Trophoblast cell (in vitro differentiated cells and primary cell): Measurements from ENCODE around the gene PLPP7.
"Not testable (repeated sequence)": the region's sequence is repeated elsewhere in the genome, so short reads cannot be mapped to it uniquely, and the experiment has no call there.

Source experiments
- DNase-seq, 2 donors: peaks; one replicate each; pipeline ENCODE4 v3.0.0-alpha.2; 2016
- H2AFZ ChIP-seq: 2 replicates; pipeline ENCODE4 v1.6.1; 2013; ENCODE audit warnings: low read length, moderate library complexity, mild to moderate bottlenecking; ENCODE audit not compliant: insufficient read depth, poor library complexity
- H2AK5ac ChIP-seq: 2 replicates; pipeline ENCODE4 v1.6.1; 2013; ENCODE audit warnings: mild to moderate bottlenecking, low read length
- H2BK120ac ChIP-seq: 2 replicates; pipeline ENCODE4 v1.6.1; 2013; ENCODE audit warnings: low read length, mild to moderate bottlenecking, moderate library complexity; ENCODE audit not compliant: insufficient read depth, poor library complexity
- H2BK12ac ChIP-seq: 2 replicates; pipeline ENCODE4 v1.6.1; 2013; ENCODE audit warnings: mild to moderate bottlenecking, low read length, moderate library complexity
- H2BK5ac ChIP-seq: 2 replicates; pipeline ENCODE4 v1.6.1; 2013; ENCODE audit warnings: low read length, low read depth, moderate library complexity, mild to moderate bottlenecking; ENCODE audit not compliant: poor library complexity
- H3K14ac ChIP-seq: 2 replicates; pipeline ENCODE4 v1.6.1; 2013; ENCODE audit warnings: mild to moderate bottlenecking, low read length
- H3K18ac ChIP-seq: 2 replicates; pipeline ENCODE4 v1.6.1; 2013; ENCODE audit warnings: mild to moderate bottlenecking, low read length
- H3K23ac ChIP-seq: 2 replicates; pipeline ENCODE4 v1.6.1; 2013; ENCODE audit warnings: low read length
- H3K27ac ChIP-seq: 2 replicates; pipeline ENCODE4 v1.5.1; 2013; ENCODE audit warnings: low read depth, mild to moderate bottlenecking, inconsistent platforms, low read length, moderate library complexity
- H3K27me3 ChIP-seq: 2 replicates; pipeline ENCODE4 v1.6.1; 2013; ENCODE audit warnings: inconsistent platforms, mild to moderate bottlenecking, low read length, moderate library complexity; ENCODE audit not compliant: insufficient read depth
- H3K36me3 ChIP-seq, 2 experiments: 1 replicate in 1 of 2; 2 replicates in 1 of 2; pipeline ENCODE4 v1.6.1; 2013; ENCODE audit warnings: low read length in 2 of 2, mild to moderate bottlenecking in 2 of 2, moderate library complexity in 1 of 2; ENCODE audit not compliant: insufficient read depth in 2 of 2, control insufficient read depth in 1 of 2
- H3K4ac ChIP-seq: 2 replicates; pipeline ENCODE4 v1.6.1; 2013; ENCODE audit warnings: low read depth, mild to moderate bottlenecking, low read length, moderate library complexity
- H3K4me1 ChIP-seq, 2 experiments: 1 replicate in 1 of 2; 2 replicates in 1 of 2; pipeline ENCODE4 v1.6.1; 2013; ENCODE audit warnings: low read length in 2 of 2, mild to moderate bottlenecking in 2 of 2, moderate library complexity in 1 of 2; ENCODE audit not compliant: insufficient read depth in 2 of 2, control insufficient read depth in 1 of 2
- H3K4me2 ChIP-seq: 2 replicates; pipeline ENCODE4 v1.6.1; 2013; ENCODE audit warnings: inconsistent platforms, mild to moderate bottlenecking, low read length, moderate library complexity
- H3K4me3 ChIP-seq: 2 replicates; pipeline ENCODE4 v1.5.1; 2013; ENCODE audit warnings: mild to moderate bottlenecking, low read depth, low read length, inconsistent platforms
- H3K79me1 ChIP-seq: one replicate; pipeline ENCODE4 v1.6.1; 2013; ENCODE audit warnings: low read length
- H3K79me2 ChIP-seq: 2 replicates; pipeline ENCODE4 v1.6.1; 2013; ENCODE audit warnings: low read length, mild to moderate bottlenecking; ENCODE audit not compliant: control insufficient read depth, insufficient read depth, poor library complexity
- H3K9ac ChIP-seq: 2 replicates; pipeline ENCODE4 v1.6.1; 2013; ENCODE audit warnings: mild to moderate bottlenecking, low read length
- H3K9me3 ChIP-seq: 2 replicates; pipeline ENCODE4 v1.6.1; 2013; ENCODE audit warnings: low read depth, mild to moderate bottlenecking, control low read depth, inconsistent platforms, low read length; ENCODE audit not compliant: insufficient read depth
- H4K12ac ChIP-seq: 2 replicates; pipeline ENCODE4 v1.6.1; 2013; ENCODE audit warnings: low read depth, mild to moderate bottlenecking, low read length, moderate library complexity
- H4K8ac ChIP-seq: 2 replicates; pipeline ENCODE4 v1.6.1; 2013; ENCODE audit warnings: low read depth, mild to moderate bottlenecking, low read length, moderate library complexity
- H4K91ac ChIP-seq: one replicate; pipeline ENCODE4 v1.6.1; 2013; ENCODE audit warnings: low read depth, mild to moderate bottlenecking, low read length, moderate library complexity
- WGBS: extraction: QIAGEN DNeasy Blood & Tissue Kit; methylation state at CpG from one replicate; pipeline ENCODE4 v1.1.7; 2013; ENCODE audit warnings: missing lambda C conversion rate; ENCODE audit not compliant: insufficient read length, insufficient coverage; ENCODE audit errors: extremely low coverage; 5-methylcytosine and 5-hydroxymethylcytosine counted together

Gene PLPP7

GRCh38 chr9:131271016-131271273 lies 18.6 kb upstream of the PLPP7 start:
- DNase-seq, result not testable (repeated sequence)

GRCh38 chr9:131271506-131271931 lies 18.0 kb upstream of the PLPP7 start:
- Histone ChIP-seq H2BK120ac (no peak overlapping the region), H3K27ac (no peak overlapping the region), H4K8ac (no peak overlapping the region), H3K27me3 (peaks cover 9% of the 10 kb centered on the region), H3K4me3 (no peak overlapping the region), H3K9me3 (no peaks in the 10 kb centered on the region), H3K9ac (no peak overlapping the region), H3K79me2 (no peaks in the 10 kb centered on the region), H2BK12ac (no peak overlapping the region), H3K79me1 (no peaks in the 10 kb centered on the region), H4K12ac (no peak overlapping the region), H4K91ac (no peak overlapping the region), H3K23ac (no peak overlapping the region), H2AK5ac (no peak overlapping the region), H3K4ac (no peak overlapping the region), H3K4me2 (no peak overlapping the region), H3K18ac (no peak overlapping the region), H3K36me3 (no peaks in the 10 kb centered on the region), H3K4me1 (peaks cover 0 to 2% of the 10 kb centered on the region in 2 experiments), H2AFZ (no peak overlapping the region), H3K14ac (no peak overlapping the region), H2BK5ac (no peak overlapping the region)
- WGBS, result no CpG with 5 or more reads among the region's 6 CpGs
- no peak for DNase-seq

More at GRCh38 chr9:131271016-131271273, 18.6 kb upstream of the PLPP7 start:
- not testable (repeated sequence) for H3K4me2 ChIP-seq, H4K8ac ChIP-seq, H4K12ac ChIP-seq, H3K9me3 ChIP-seq, H2BK5ac ChIP-seq, H3K4me1 ChIP-seq, H2BK120ac ChIP-seq, H3K79me1 ChIP-seq, H3K36me3 ChIP-seq, H3K79me2 ChIP-seq, H3K18ac ChIP-seq, H3K27ac ChIP-seq, H3K4me3 ChIP-seq, H3K9ac ChIP-seq, H4K91ac ChIP-seq, H3K14ac ChIP-seq, H3K4ac ChIP-seq, H2AFZ ChIP-seq, H2BK12ac ChIP-seq, H2AK5ac ChIP-seq, H3K27me3 ChIP-seq, H3K23ac ChIP-seq
- WGBS, result no CpG with 5 or more reads among the region's 1 CpG

GRCh38 chr9:131272212-131272611 lies 17.3 kb upstream of the PLPP7 start:
- no peak overlapping the region for H2AK5ac ChIP-seq
- H3K23ac ChIP-seq, result no peak overlapping the region
- H2AFZ ChIP-seq, result no peak overlapping the region
- H2BK5ac ChIP-seq, result no peak overlapping the region
- no peak overlapping the region for H3K27ac ChIP-seq
- no peaks in the 10 kb centered on the region for H3K79me2 ChIP-seq
- no peak overlapping the region for H2BK120ac ChIP-seq
- H2BK12ac ChIP-seq, result no peak overlapping the region
- no peak overlapping the region for H3K18ac ChIP-seq
- H4K12ac ChIP-seq, result no peak overlapping the region
- H3K4ac ChIP-seq, result no peak overlapping the region
- no CpG with 5 or more reads among the region's 3 CpGs for WGBS
- H3K4me2 ChIP-seq, result no peak overlapping the region
- no peaks in the 10 kb centered on the region for H3K9me3 ChIP-seq
- no peak for DNase-seq
- H3K9ac ChIP-seq, result no peak overlapping the region
- no peak overlapping the region for H3K14ac ChIP-seq
- no peaks in the 10 kb centered on the region for H3K36me3 ChIP-seq
- peaks cover 16% of the 10 kb centered on the region for H3K27me3 ChIP-seq
- H3K4me1 ChIP-seq, result peaks cover 2 to 4% of the 10 kb centered on the region in 2 experiments
- no peaks in the 10 kb centered on the region for H3K79me1 ChIP-seq
- H4K8ac ChIP-seq, result no peak overlapping the region
- H3K4me3 ChIP-seq, result no peak overlapping the region
- H4K91ac ChIP-seq, result no peak overlapping the region

GRCh38 chr9:131273146-131273855 lies 16.2 kb upstream of the PLPP7 start:
- no peak overlapping the region for H3K14ac ChIP-seq
- no peaks in the 10 kb centered on the region for H3K79me1 ChIP-seq
- H2BK5ac ChIP-seq, result no peak overlapping the region
- H3K9me3 ChIP-seq, result no peaks in the 10 kb centered on the region
- H2BK120ac ChIP-seq, result no peak overlapping the region
- H2AK5ac ChIP-seq, result no peak overlapping the region
- H2BK12ac ChIP-seq, result no peak overlapping the region
- no peak overlapping the region for H3K9ac ChIP-seq
- no peaks in the 10 kb centered on the region for H3K36me3 ChIP-seq
- H3K79me2 ChIP-seq, result no peaks in the 10 kb centered on the region
- no peak overlapping the region for H3K4me3 ChIP-seq
- no peak overlapping the region for H2AFZ ChIP-seq
- no peak overlapping the region for H4K91ac ChIP-seq
- H3K27ac ChIP-seq, result no peak overlapping the region
- H3K4me1 ChIP-seq, result peaks cover 2 to 4% of the 10 kb centered on the region in 2 experiments
- no peak overlapping the region for H3K4ac ChIP-seq
- H3K18ac ChIP-seq, result no peak overlapping the region
- WGBS, result no CpG with 5 or more reads among the region's 22 CpGs
- peaks cover 17% of the 10 kb centered on the region for H3K27me3 ChIP-seq
- H3K4me2 ChIP-seq, result no peak overlapping the region
- peak in 1 of 2 donors; percentile 40 for DNase-seq
- no peak overlapping the region for H3K23ac ChIP-seq
- no peak overlapping the region for H4K8ac ChIP-seq
- H4K12ac ChIP-seq, result no peak overlapping the region
